Calu3 (cell line): Measurements from ENCODE around the gene ADCY1. TPM values are rescaled to one million over a fixed set of nuclear protein-coding genes. Genes with fewer than 3 reads are reported as not detected.

Experiments
- BruUV-seq: library from RNA; stranded (reverse); fragments of 400-500 nt; replicated peaks from 2 replicates; lab custom pipeline; 2021; lab: Mats Ljungman, UMichigan
- CTCF ChIA-PET: fragments of 300-600 bp; sonication (Branson Sonifier 250); formaldehyde crosslinking; loops from one replicate; lab custom pipeline; 2022; ENCODE audit warnings: antibody characterized with exemption; lab: Charles Lee
- DNase-seq: peaks from one replicate; pipeline ENCODE4 v3.0.0; 2022
- H3K27ac Mint-ChIP-seq: one replicate; pipeline ENCODE4 v1.8.0; 2022; ENCODE audit warnings: mixed read lengths; ENCODE audit not compliant: unreplicated experiment
- H3K27me3 Mint-ChIP-seq: one replicate; pipeline ENCODE4 v1.8.0; 2022; ENCODE audit warnings: mixed read lengths; ENCODE audit not compliant: unreplicated experiment
- H3K36me3 Mint-ChIP-seq: one replicate; pipeline ENCODE4 v1.8.0; 2022; ENCODE audit warnings: mild to moderate bottlenecking, moderate library complexity, mixed read lengths; ENCODE audit not compliant: insufficient read depth, unreplicated experiment
- H3K4me1 Mint-ChIP-seq: one replicate; pipeline ENCODE4 v1.8.0; 2022; ENCODE audit warnings: mild to moderate bottlenecking, low read depth, mixed read lengths; ENCODE audit not compliant: unreplicated experiment
- H3K4me3 Mint-ChIP-seq: one replicate; pipeline ENCODE4 v1.8.0; 2022; ENCODE audit warnings: mild to moderate bottlenecking, low read depth, moderate library complexity, mixed read lengths; ENCODE audit not compliant: unreplicated experiment
- H3K9me3 Mint-ChIP-seq: one replicate; pipeline ENCODE4 v1.8.0; 2022; ENCODE audit warnings: low read depth, mixed read lengths; ENCODE audit not compliant: unreplicated experiment
- intact Hi-C: fragments of 100-400 bp; cut with micrococcal nuclease; formaldehyde crosslinking; loops from one replicate; pipeline ENCODE4 v1.10.0; 2022; ENCODE audit not compliant: unreplicated experiment
- total RNA-seq: library from RNA; stranded (reverse); gene quantifications from 2 replicates; pipeline ENCODE4 v1.2.3, GENCODE V29; 2022
- TF ChIP-seq, protein P1 (sequence below): fragments of 200-600 bp; IDR thresholded peaks from one replicate; pipeline ENCODE4 v1.8.0; 2022; ENCODE audit warnings: antibody characterized with exemption; ENCODE audit not compliant: unreplicated experiment

ADCY1 gene
- total RNA-seq, 1 experiment from 2014 or later: 8.8 TPM

DNA sequence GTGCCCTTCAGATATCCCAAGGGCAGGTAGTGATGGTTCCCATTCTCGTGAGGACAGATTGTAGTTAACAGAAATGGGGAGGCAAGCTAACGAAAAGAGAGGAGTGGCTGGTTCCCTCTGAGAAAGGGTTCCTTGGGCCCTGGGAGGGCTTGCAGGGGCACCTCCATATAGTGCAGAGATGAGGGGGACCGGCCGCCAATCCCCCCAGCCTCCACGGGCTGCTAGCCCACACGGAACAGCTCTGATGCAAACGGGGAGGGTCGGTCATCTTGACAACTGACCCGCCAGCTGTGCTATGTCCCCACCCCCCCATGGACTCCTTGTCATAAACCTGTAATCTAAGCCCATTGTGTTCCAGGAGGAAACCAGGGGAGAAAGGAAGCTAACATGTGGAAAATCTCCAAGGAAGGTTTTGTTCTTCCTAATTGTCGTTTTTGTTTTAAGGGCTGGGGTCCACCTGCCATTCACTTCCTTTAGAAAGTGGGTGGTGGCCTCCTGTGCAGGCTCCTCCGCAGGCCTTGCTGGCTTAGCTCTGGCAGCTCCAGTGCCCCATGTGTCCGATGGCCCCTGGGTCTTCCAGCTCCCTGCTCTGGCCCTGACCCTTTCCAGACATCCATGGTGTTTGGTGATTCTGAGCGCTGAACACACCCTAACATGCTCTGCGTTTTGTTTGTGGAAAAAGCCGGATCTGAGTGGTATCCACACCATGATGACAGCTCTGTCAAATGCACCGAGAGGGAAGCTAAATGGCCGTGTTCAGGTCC, 15.9 kb downstream of the ADCY1 start:
- Mint-ChIP-seq H3K9me3 (no peaks in the 10 kb centered on the region), H3K4me3 (no peak overlapping the region), H3K4me1 (no peaks in the 10 kb centered on the region), H3K36me3 (no peaks in the 10 kb centered on the region), H3K27ac (no peak overlapping the region), H3K27me3 (peaks cover 74% of the 10 kb centered on the region)
- BruUV-seq: no TSS peak
- DNase-seq: no peak
- CTCF ChIA-PET: interaction anchor here (0.9 kb wide), 1 partner anchor 16 kb away, joined by 3 read pairs; the partner anchor contains the start of gene ADCY1
- intact Hi-C loops: no loop called here
- TF ChIP-seq, protein P1, sequence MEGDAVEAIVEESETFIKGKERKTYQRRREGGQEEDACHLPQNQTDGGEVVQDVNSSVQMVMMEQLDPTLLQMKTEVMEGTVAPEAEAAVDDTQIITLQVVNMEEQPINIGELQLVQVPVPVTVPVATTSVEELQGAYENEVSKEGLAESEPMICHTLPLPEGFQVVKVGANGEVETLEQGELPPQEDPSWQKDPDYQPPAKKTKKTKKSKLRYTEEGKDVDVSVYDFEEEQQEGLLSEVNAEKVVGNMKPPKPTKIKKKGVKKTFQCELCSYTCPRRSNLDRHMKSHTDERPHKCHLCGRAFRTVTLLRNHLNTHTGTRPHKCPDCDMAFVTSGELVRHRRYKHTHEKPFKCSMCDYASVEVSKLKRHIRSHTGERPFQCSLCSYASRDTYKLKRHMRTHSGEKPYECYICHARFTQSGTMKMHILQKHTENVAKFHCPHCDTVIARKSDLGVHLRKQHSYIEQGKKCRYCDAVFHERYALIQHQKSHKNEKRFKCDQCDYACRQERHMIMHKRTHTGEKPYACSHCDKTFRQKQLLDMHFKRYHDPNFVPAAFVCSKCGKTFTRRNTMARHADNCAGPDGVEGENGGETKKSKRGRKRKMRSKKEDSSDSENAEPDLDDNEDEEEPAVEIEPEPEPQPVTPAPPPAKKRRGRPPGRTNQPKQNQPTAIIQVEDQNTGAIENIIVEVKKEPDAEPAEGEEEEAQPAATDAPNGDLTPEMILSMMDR: no peak

GRCh38 chr7:45590679-45591057, 16.5 kb downstream of the ADCY1 start:
- no TSS peak for BruUV-seq
- intact Hi-C loops: no loop called here

GRCh38 chr7:45591101-45591906, 17.1 kb downstream of the ADCY1 start:
- TF ChIP-seq, protein P1: no peak
- Mint-ChIP-seq H3K9me3 (no peaks in the 10 kb centered on the region), H3K4me3 (no peak overlapping the region), H3K36me3 (no peaks in the 10 kb centered on the region), H3K4me1 (no peaks in the 10 kb centered on the region), H3K27ac (no peak overlapping the region), H3K27me3 (peaks cover 84% of the 10 kb centered on the region)
- DNase-seq: no peak
- BruUV-seq: no TSS peak
- CTCF ChIA-PET: interaction anchor here (0.9 kb wide), 1 partner anchor 17 kb away, joined by 3 read pairs; the partner anchor contains the start of gene ADCY1
- intact Hi-C loops: no loop called here

More at GRCh38 chr7:45590679-45591057, 16.5 kb downstream of the ADCY1 start:
- Mint-ChIP-seq H3K27me3 (peaks cover 79% of the 10 kb centered on the region), H3K4me3 (no peak overlapping the region), H3K9me3 (no peaks in the 10 kb centered on the region), H3K4me1 (no peaks in the 10 kb centered on the region), H3K27ac (no peak overlapping the region), H3K36me3 (no peaks in the 10 kb centered on the region)
- CTCF ChIA-PET: interaction anchor here (0.9 kb wide), 1 partner anchor 16 kb away, joined by 3 read pairs; the partner anchor contains the start of gene ADCY1
- TF ChIP-seq, protein P1: no peak
- DNase-seq: no peak

GRCh38 chr7:45592230-45592991, 18.2 kb downstream of the ADCY1 start:
- no peak overlapping the region for H3K4me3 Mint-ChIP-seq
- H3K27me3 Mint-ChIP-seq: peaks cover 84% of the 10 kb centered on the region
- no peak for DNase-seq
- no peaks in the 10 kb centered on the region for H3K36me3 Mint-ChIP-seq
- TF ChIP-seq, protein P1: no peak
- no peaks in the 10 kb centered on the region for H3K9me3 Mint-ChIP-seq
- H3K27ac Mint-ChIP-seq: no peak overlapping the region
- CTCF ChIA-PET: no interaction called here
- intact Hi-C loops: no loop called here
- no TSS peak for BruUV-seq
- H3K4me1 Mint-ChIP-seq: no peaks in the 10 kb centered on the region
